Breast epithelium (tissue), 4 donors: ENCODE measurements around the gene VAMP2. TPM values are rescaled to one million over a fixed set of nuclear protein-coding genes. Genes with fewer than 3 reads are reported as not detected.

Experiments
- DNase-seq, 2 donors: peaks; one replicate each; pipeline ENCODE4 v3.0.0-alpha.2; 2019; ENCODE audit warnings: low spot score in 2 of 2
- H3K27ac ChIP-seq, 2 donors: fragments of 200-600 bp; sonication (generic) in 1 of 2; one replicate each; pipeline ENCODE4 v1.5.1; 2016 to 2019; ENCODE audit warnings: mild to moderate bottlenecking in 1 of 2
- H3K27me3 ChIP-seq, 2 donors: fragments of 200-600 bp; sonication (generic) in 1 of 2; one replicate each; pipeline versions ENCODE4 v1.5.1 to v1.6.0; 2017 to 2019; ENCODE audit warnings: control low read depth in 1 of 2, mild to moderate bottlenecking in 1 of 2
- H3K36me3 ChIP-seq: fragments of 200-600 bp; one replicate; pipeline ENCODE4 v1.5.1; 2019
- H3K4me1 ChIP-seq, 2 donors: fragments of 200-600 bp; sonication (generic); one replicate each; pipeline ENCODE4 v1.5.1; 2016 to 2019; ENCODE audit warnings: control low read depth in 1 of 2
- H3K4me3 ChIP-seq, 3 donors: fragments of 200-600 bp; sonication (generic); 1 replicate in 2 of 3; 2 replicates in 1 of 3; pipeline ENCODE4 v1.5.1; 2016 to 2019; ENCODE audit warnings: mild to moderate bottlenecking in 3 of 3, moderate library complexity in 2 of 3
- H3K9me3 ChIP-seq, 2 donors: fragments of 200-600 bp; sonication (generic) in 1 of 2; one replicate each; pipeline ENCODE4 v1.5.1; 2016 to 2019; ENCODE audit warnings: control low read depth in 1 of 2
- CTCF ChIP-seq, 3 donors: fragments of 450-650 bp; IDR thresholded peaks; one replicate each; pipeline ENCODE4 v1.5.1; 2016 to 2017; ENCODE audit warnings: antibody characterized with exemption in 3 of 3, mild to moderate bottlenecking in 3 of 3, moderate library complexity in 3 of 3
- POLR2A ChIP-seq: fragments of 450-650 bp; IDR thresholded peaks from one replicate; pipeline ENCODE4 v1.6.1; 2016; ENCODE audit warnings: antibody characterized with exemption, mild to moderate bottlenecking, moderate library complexity
- POLR2AphosphoS5 ChIP-seq, 3 donors: sonication (generic); formaldehyde crosslinking; IDR thresholded peaks; one replicate each; pipeline ENCODE4 v1.6.1; 2017; ENCODE audit warnings: antibody characterized with exemption in 3 of 3
- intact Hi-C: fragments of 100-400 bp; cut with DNase I; formaldehyde crosslinking; loops from one replicate; pipeline ENCODE4 v1.15.1; 2023; ENCODE audit warnings: low total_unique reads
- total RNA-seq, 3 donors: library from RNA; depleted of rRNA; stranded (reverse); fragments of >200 nt; gene quantifications; one replicate each; pipeline ENCODE4 v1.1.0, GENCODE V29; 2016

Gene VAMP2
- total RNA-seq, 3 donors from 2014 or later: 21.8 to 30.2 (median 28.1) TPM

DNA sequence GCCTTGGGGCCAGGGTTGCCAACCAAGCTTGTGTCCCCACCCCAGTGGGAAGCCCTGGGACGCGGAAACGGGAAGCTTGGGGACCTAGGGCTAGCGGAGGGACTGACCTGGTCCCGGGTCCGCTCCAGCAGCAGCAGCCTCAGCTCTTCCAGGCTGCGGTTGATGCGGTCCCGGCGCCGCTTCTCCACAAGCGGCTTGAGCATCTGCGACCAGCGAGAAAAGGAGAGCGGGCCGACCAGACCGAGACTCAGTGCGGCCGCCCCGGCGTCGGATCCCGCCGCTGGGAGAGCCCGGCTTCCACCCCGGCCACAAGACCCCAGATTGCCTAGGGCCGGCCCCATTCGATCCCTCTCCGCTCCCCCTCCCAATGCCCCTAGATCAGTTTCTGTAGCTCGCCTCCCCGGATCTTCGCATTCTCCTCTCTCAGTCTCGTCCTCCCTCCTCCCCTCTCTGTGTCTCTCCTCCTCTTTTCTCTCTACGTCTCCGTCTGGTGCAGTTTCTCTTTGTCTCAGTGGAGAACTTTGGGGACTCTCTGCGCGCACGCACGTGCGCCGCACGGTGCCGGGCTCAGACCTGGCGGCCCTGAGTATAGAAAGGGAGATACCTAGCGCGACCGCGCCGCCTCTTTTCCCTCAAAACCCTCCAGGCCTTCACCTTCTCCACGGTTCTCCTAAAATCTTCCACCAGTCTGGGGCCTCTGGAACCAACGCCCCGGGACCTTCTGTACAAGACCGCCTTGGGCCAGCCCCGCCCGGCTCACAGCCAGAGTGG is 39.6 kb downstream of the VAMP2 start:
- no peak for DNase-seq
- H3K9me3 ChIP-seq: no peaks in the 10 kb centered on the region
- intact Hi-C loops: loop anchor here (1.0 kb wide), 1 partner anchor 66 kb away; no protein-coding TSS in a partner anchor
- no peaks in the 10 kb centered on the region for H3K36me3 ChIP-seq
- peaks cover 15 to 45% of the 10 kb centered on the region in 2 donors for H3K4me1 ChIP-seq
- H3K27ac ChIP-seq: no peak overlapping the region
- TF ChIP-seq POLR2A: no peak
- no peak for TF ChIP-seq POLR2AphosphoS5 (IDR thresholded peaks at IDR 0.05)
- TF ChIP-seq CTCF (IDR thresholded peaks at IDR 0.05): no peak
- H3K4me3 ChIP-seq: peak overlapping the region; percentile 45 to 83 (median 66)
- H3K27me3 ChIP-seq: no peaks in the 10 kb centered on the region

GRCh38 chr17:8122422-8122923 is 40.3 kb downstream of the VAMP2 start:
- Histone ChIP-seq H3K4me1 (peaks cover 19 to 45% of the 10 kb centered on the region in 2 donors), H3K27ac (peak overlapping the region in 1 of 2 donors; percentile 61), H3K27me3 (no peaks in the 10 kb centered on the region), H3K9me3 (no peaks in the 10 kb centered on the region), H3K4me3 (peak overlapping the region; percentile 45 to 83 (median 66)), H3K36me3 (no peaks in the 10 kb centered on the region)
- TF ChIP-seq POLR2AphosphoS5 (IDR thresholded peaks at IDR 0.05) (no peak), CTCF (IDR thresholded peaks at IDR 0.05) (no peak), POLR2A (no peak)
- intact Hi-C loops: loop anchor here (1.0 kb wide), 1 partner anchor 67 kb away; no protein-coding TSS in a partner anchor
- DNase-seq: no peak

GRCh38 chr17:8121681-8122421 is 40.9 kb downstream of the VAMP2 start:
- Histone ChIP-seq H3K27ac (peak overlapping the region; percentile 58 to 61), H3K27me3 (no peaks in the 10 kb centered on the region), H3K9me3 (no peaks in the 10 kb centered on the region), H3K4me1 (peaks cover 19 to 41% of the 10 kb centered on the region in 2 donors), H3K4me3 (peak overlapping the region; percentile 45 to 83 (median 66)), H3K36me3 (no peaks in the 10 kb centered on the region)
- TF ChIP-seq CTCF (IDR thresholded peaks at IDR 0.05) (peak in 1 of 3 donors; percentile 7), POLR2AphosphoS5 (IDR thresholded peaks at IDR 0.05) (no peak), POLR2A (no peak)
- no peak for DNase-seq
- intact Hi-C loops: loop anchor here (1.0 kb wide), 1 partner anchor 67 kb away; no protein-coding TSS in a partner anchor

DNA sequence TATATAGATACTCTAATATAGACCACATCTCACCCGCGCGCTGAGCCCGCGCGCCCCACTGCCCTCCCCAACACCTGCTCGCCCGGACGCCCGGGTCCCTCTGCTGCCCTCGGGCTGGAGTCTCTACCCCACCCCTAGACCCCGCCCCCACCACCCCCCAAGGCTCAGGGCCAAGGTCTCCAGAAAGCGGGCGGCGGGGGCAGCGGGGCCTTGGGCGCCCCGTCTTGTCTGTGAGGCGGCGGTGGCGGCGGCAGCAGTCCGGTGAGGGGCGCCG is 41.4 kb downstream of the VAMP2 start:
- Histone ChIP-seq H3K27me3 (no peaks in the 10 kb centered on the region), H3K27ac (peak overlapping the region; percentile 58 to 61), H3K4me3 (peak overlapping the region; percentile 45 to 83 (median 66)), H3K4me1 (peaks cover 19 to 40% of the 10 kb centered on the region in 2 donors), H3K36me3 (no peaks in the 10 kb centered on the region), H3K9me3 (no peaks in the 10 kb centered on the region)
- DNase-seq: no peak
- intact Hi-C loops: no loop called here
- no peak for TF ChIP-seq POLR2A
- no peak for TF ChIP-seq CTCF (IDR thresholded peaks at IDR 0.05)
- TF ChIP-seq POLR2AphosphoS5 (IDR thresholded peaks at IDR 0.05): no peak
